Kidney (tissue), 14 donors: ENCODE data around the gene USP28. TPM values are rescaled to one million over a fixed set of nuclear protein-coding genes. Genes with fewer than 3 reads are reported as not detected.
"Not testable (repeated sequence)": the region's sequence is repeated elsewhere in the genome, so short reads cannot be mapped to it uniquely, and the experiment has no call there.

Experiments used
- DNase-seq, 5 donors: peaks; one replicate each; pipeline ENCODE4 v3.0.0-alpha.2; 2013 to 2020
- FAIRE-seq: peaks from 2 replicates; lab custom pipeline; 2012; peaks lifted over from hg19 to GRCh38; lab: Jason Lieb, UNC
- H3K27ac ChIP-seq, 2 donors: one replicate each; pipeline ENCODE4 v1.7.0; 2013; ENCODE audit warnings: low read depth in 2 of 2, low read length in 2 of 2, inconsistent platforms in 1 of 2
- H3K27me3 ChIP-seq: one replicate; pipeline ENCODE4 v1.7.1; 2013; ENCODE audit warnings: low read length, inconsistent platforms; ENCODE audit not compliant: control insufficient read depth, insufficient read depth
- H3K36me3 ChIP-seq, 3 donors: one replicate each; pipeline versions ENCODE4 v1.7.0 to v1.7.1; 2013; ENCODE audit warnings: low read length in 3 of 3, control low read depth in 1 of 3, inconsistent platforms in 1 of 3; ENCODE audit not compliant: insufficient read depth in 3 of 3, control insufficient read depth in 2 of 3
- H3K4me1 ChIP-seq, 3 donors: one replicate each; pipeline versions ENCODE4 v1.7.0 to v1.7.1; 2013; ENCODE audit warnings: low read length in 3 of 3, inconsistent platforms in 1 of 3, low read depth in 1 of 3; ENCODE audit not compliant: control insufficient read depth in 2 of 3, insufficient read depth in 2 of 3
- H3K4me3 ChIP-seq, 3 donors: one replicate each; pipeline versions ENCODE4 v1.7.0 to v1.8.1; 2013; ENCODE audit warnings: low read length in 3 of 3, control low read depth in 1 of 3, inconsistent platforms in 1 of 3
- H3K9ac ChIP-seq, 3 donors: one replicate each; pipeline versions ENCODE4 v1.7.0 to v1.7.1; 2013; ENCODE audit warnings: low read length in 3 of 3, control low read depth in 1 of 3, inconsistent platforms in 1 of 3
- H3K9me3 ChIP-seq, 3 donors: one replicate each; pipeline versions ENCODE4 v1.7.0 to v1.7.1; 2013; ENCODE audit warnings: low read length in 3 of 3, control low read depth in 1 of 3, inconsistent platforms in 1 of 3; ENCODE audit not compliant: control insufficient read depth in 2 of 3, insufficient read depth in 1 of 3
- intact Hi-C: fragments of 100-400 bp; cut with DNase I; formaldehyde crosslinking; loops from one replicate; pipeline ENCODE4 v1.11.1; 2022
- polyA plus RNA-seq: library from polyadenylated mRNA; stranded (reverse); fragments of 350-450 nt; fragmentation: Illumina TruSeq; extraction: RNeasy Lipid Tissue Mini Kit (QIAGEN cat#74804); gene quantifications from one replicate; pipeline ENCODE4 v1.2.3, GENCODE V29; 2014; ENCODE audit warnings: low read depth, low replicate concordance; ENCODE audit not compliant: insufficient read depth
- total RNA-seq: library from RNA; stranded (reverse); fragmentation: NEBNext Ultra II Directional; extraction: Animal tissue kit (Norgen Biotek cat#: 25700); gene quantifications from one replicate; pipeline ENCODE4 v1.2.1, GENCODE V29; 2021
- TF ChIP-seq, protein P1 (sequence below): IDR thresholded peaks from 3 replicates; pipeline ENCODE4 v1.5.1; 2012; ENCODE audit warnings: mild to moderate bottlenecking, moderate library complexity, borderline replicate concordance; ENCODE audit not compliant: insufficient read depth; ENCODE audit errors: extremely low read depth
- donor health status: control.
- donor health status: control.
- donor health status: control.
- donor health status: control.
- donor health status: control.
- donor health status: DM: yes; HTN: yes; CAD: no.
- donor health status: Normal renal cell carcinoma (clear cell type).

The USP28 gene
- total and polyA plus RNA-seq, 2 donors from 2014 or later: 5.3 to 19.4 TPM

DNA sequence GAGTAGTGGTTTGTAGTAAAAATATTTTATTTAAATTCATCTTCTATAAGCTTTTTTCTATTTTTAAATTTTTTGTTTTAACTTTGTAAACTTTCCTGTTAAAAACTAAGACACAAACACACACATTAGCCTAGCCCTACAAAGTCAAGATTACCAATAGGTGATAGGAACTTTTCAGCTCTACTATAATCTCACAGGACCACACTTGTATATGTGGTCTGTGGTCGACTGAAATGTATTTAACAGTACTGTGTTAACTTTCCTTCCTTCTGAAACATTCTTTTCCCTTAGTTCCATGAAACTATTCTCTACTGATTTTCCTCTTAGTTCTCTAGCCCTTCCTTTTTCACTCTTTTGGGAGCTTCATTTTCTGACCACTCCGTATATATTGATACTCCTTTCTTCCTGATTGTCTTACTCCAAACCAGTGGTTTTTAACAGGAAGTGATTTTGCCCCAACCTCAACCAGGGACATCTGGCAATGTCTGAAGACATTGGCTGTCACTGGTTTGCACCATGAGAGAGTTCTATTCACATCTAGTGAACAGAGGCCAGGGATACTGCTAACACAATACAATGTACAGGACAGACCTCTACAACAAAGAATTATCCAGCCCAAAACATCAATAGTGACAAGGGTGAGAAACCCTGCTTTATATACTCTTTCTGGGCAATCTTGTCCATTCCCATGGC, 110.7 kb downstream of the USP28 start:
- no peak for DNase-seq
- H3K4me3 ChIP-seq: no peak overlapping the region
- no peaks in the 10 kb centered on the region for H3K9me3 ChIP-seq
- H3K9ac ChIP-seq: no peak overlapping the region
- no peaks in the 10 kb centered on the region for H3K4me1 ChIP-seq
- no peak overlapping the region for H3K27ac ChIP-seq
- intact Hi-C loops: no loop called here
- H3K36me3 ChIP-seq: peaks cover under 1 to 19% (median 12%) of the 10 kb centered on the region in 3 donors
- H3K27me3 ChIP-seq: no peaks in the 10 kb centered on the region
- TF ChIP-seq, protein P1, sequence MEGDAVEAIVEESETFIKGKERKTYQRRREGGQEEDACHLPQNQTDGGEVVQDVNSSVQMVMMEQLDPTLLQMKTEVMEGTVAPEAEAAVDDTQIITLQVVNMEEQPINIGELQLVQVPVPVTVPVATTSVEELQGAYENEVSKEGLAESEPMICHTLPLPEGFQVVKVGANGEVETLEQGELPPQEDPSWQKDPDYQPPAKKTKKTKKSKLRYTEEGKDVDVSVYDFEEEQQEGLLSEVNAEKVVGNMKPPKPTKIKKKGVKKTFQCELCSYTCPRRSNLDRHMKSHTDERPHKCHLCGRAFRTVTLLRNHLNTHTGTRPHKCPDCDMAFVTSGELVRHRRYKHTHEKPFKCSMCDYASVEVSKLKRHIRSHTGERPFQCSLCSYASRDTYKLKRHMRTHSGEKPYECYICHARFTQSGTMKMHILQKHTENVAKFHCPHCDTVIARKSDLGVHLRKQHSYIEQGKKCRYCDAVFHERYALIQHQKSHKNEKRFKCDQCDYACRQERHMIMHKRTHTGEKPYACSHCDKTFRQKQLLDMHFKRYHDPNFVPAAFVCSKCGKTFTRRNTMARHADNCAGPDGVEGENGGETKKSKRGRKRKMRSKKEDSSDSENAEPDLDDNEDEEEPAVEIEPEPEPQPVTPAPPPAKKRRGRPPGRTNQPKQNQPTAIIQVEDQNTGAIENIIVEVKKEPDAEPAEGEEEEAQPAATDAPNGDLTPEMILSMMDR: no peak
- no peak for FAIRE-seq

DNA sequence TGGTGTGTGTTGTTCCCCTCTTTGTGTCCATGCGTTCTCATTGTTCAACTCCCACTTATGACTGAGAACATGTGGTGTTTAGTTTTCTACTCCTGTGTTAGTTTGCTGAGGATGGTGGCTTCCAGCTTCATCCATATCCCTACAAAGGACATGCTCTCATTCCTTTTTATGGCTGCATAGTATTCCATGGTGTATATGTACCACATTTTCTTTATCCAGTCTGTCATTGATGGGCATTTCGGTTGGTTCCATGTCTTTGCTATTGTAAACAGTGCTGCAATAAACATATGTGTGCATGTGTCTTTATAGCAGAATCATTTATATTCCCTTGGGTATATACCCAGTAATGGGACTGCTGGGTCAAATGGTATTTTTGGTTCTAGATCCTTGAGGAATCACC, 112.3 kb downstream of the USP28 start:
- FAIRE-seq, H3K9ac ChIP-seq, H3K4me3 ChIP-seq, H3K4me1 ChIP-seq, intact Hi-C loops, H3K27me3 ChIP-seq, DNase-seq, H3K27ac ChIP-seq, H3K9me3 ChIP-seq: not testable (repeated sequence)
- peaks cover 2 to 23% (median 22%) of the 10 kb centered on the region in 3 donors for H3K36me3 ChIP-seq

DNA sequence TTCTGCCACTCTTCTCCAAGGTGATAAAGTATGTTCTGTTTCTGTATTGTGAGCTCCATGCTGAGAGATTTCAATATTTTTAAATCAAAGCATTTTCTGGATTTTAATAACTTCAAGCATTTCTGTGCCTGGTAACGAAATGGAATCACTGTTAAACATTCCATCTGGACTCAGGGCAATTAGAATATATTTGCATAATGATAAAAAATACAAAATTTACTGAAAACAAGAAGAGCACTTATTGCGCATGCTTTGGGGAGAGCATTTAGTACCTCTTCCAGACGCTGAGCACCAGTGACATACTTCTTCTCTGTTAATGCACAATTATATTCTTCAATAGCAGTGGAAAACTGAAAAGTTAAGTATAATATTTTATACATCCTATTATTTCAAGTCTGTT, 115.1 kb downstream of the USP28 start:
- no peaks in the 10 kb centered on the region for H3K9me3 ChIP-seq
- H3K9ac ChIP-seq: no peak overlapping the region
- H3K27me3 ChIP-seq: no peaks in the 10 kb centered on the region
- TF ChIP-seq, protein P1: no peak
- DNase-seq (no peak), FAIRE-seq (no peak)
- peaks cover 7 to 25% (median 14%) of the 10 kb centered on the region in 3 donors for H3K36me3 ChIP-seq
- H3K4me1 ChIP-seq: no peaks in the 10 kb centered on the region
- no peak overlapping the region for H3K27ac ChIP-seq
- H3K4me3 ChIP-seq: no peak overlapping the region
- intact Hi-C loops: no loop called here

DNA sequence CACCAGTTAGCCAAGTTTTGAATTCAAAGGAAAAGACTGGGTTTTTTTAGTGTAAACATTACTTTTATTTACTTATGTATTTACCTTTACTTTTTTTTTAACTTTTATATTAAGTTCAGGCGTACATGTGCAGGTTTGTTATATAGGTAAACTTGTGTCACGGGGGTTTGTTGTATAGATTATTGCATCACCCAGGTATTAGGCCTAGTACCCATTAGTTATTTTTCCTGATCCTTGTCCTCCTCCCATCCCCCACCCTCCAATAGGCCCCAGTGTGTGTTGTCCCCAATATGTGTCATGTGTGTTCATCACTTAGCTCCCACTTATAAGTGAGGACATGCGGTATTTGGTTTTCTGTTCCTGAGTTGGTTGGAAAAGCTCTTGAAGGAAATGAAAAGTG, 122.4 kb downstream of the USP28 start:
- peaks cover 2 to 20% (median 15%) of the 10 kb centered on the region in 3 donors for H3K36me3 ChIP-seq
- intact Hi-C loops: no loop called here
- no peak overlapping the region for H3K9ac ChIP-seq
- DNase-seq (no peak), FAIRE-seq (no peak)
- H3K27me3 ChIP-seq: no peaks in the 10 kb centered on the region
- TF ChIP-seq, protein P1: no peak
- peaks cover 0 to 2% (median 0%) of the 10 kb centered on the region in 3 donors for H3K9me3 ChIP-seq
- H3K4me3 ChIP-seq: no peak overlapping the region
- H3K27ac ChIP-seq: no peak overlapping the region
- no peaks in the 10 kb centered on the region for H3K4me1 ChIP-seq

Other genes with a start within 250 kb of the USP28 start
- gene TMPRSS5, start 169.3 kb downstream of the USP28 start, total RNA-seq: 0.60 TPM
- gene TMPRSS5, start 169.3 kb downstream of the USP28 start, polyA plus RNA-seq: 0.65 TPM
- 11.0 TPM for gene ZW10, start 101.9 kb downstream of the USP28 start, total RNA-seq
- 6.7 TPM for gene ZW10, start 101.9 kb downstream of the USP28 start, polyA plus RNA-seq
- gene CLDN25, start 95.8 kb downstream of the USP28 start, total RNA-seq: not detected
- gene CLDN25, start 95.8 kb downstream of the USP28 start, polyA plus RNA-seq: not detected
- 0.16 TPM for gene HTR3B, start 29.2 kb upstream of the USP28 start, total RNA-seq
- gene HTR3B, start 29.2 kb upstream of the USP28 start, polyA plus RNA-seq: not detected
- 1.1 TPM for gene HTR3A, start 99.5 kb upstream of the USP28 start, total RNA-seq
- gene HTR3A, start 99.5 kb upstream of the USP28 start, polyA plus RNA-seq: not detected
- gene ZBTB16, start 184.1 kb upstream of the USP28 start, total RNA-seq: 126 TPM
- 2.5 TPM for gene ZBTB16, start 184.1 kb upstream of the USP28 start, polyA plus RNA-seq